WTC11 (cell line): ENCODE results near the gene TMEM135. TPM values are rescaled to one million over a fixed set of nuclear protein-coding genes. Genes with fewer than 3 reads are reported as not detected.

Source experiments
- ATAC-seq: fragments of 200-7000 bp; cut with Tn5 transposase; 2 replicates; pipeline ENCODE4 v1.10.0; 2021; ENCODE audit warnings: mild to moderate bottlenecking, moderate library complexity
- CTCF ChIA-PET: fragments of 300-600 bp; sonication (Branson Sonifier 250); formaldehyde crosslinking; loops from one replicate; lab custom pipeline; 2021; ENCODE audit warnings: antibody characterized with exemption; lab: Charles Lee
- POLR2A ChIA-PET: fragments of 350-600 bp; sonication (Branson Sonifier 250); formaldehyde crosslinking; loops from one replicate; lab custom pipeline; 2021; ENCODE audit warnings: antibody characterized with exemption; lab: Charles Lee
- DNase-seq: peaks from one replicate; pipeline ENCODE4 v3.0.0; 2021; ENCODE audit warnings: low spot score
- H3K27ac Mint-ChIP-seq: 2 replicates; pipeline ENCODE4 v1.8.0; 2021; ENCODE audit warnings: mixed read lengths
- H3K27me3 Mint-ChIP-seq: 2 replicates; pipeline ENCODE4 v1.8.0; 2021; ENCODE audit warnings: low read depth, mild to moderate bottlenecking, moderate library complexity, mixed read lengths
- H3K36me3 Mint-ChIP-seq: 2 replicates; pipeline ENCODE4 v1.8.0; 2021; ENCODE audit warnings: mixed read lengths
- H3K4me1 Mint-ChIP-seq: 2 replicates; pipeline ENCODE4 v1.8.0; 2022; ENCODE audit warnings: mixed read lengths
- H3K4me3 Mint-ChIP-seq: 2 replicates; pipeline ENCODE4 v1.8.0; 2021; ENCODE audit warnings: mild to moderate bottlenecking, moderate library complexity, mixed read lengths
- H3K9me3 Mint-ChIP-seq: 2 replicates; pipeline ENCODE4 v1.8.0; 2021; ENCODE audit warnings: mixed read lengths
- ETV6 ChIP-seq: sonication (generic); formaldehyde crosslinking; IDR thresholded peaks from 2 replicates; pipeline ENCODE4 v1.8.1; 2022; ENCODE audit warnings: mild to moderate bottlenecking, missing genetic modification reagents
- JUN ChIP-seq: sonication (generic); formaldehyde crosslinking; IDR thresholded peaks from 2 replicates; pipeline ENCODE4 v1.8.0; 2023; ENCODE audit warnings: mild to moderate bottlenecking, missing genetic modification reagents
- NR1H2 ChIP-seq: sonication (generic); formaldehyde crosslinking; IDR thresholded peaks from 2 replicates; pipeline ENCODE4 v1.9.0; 2021; ENCODE audit warnings: mild to moderate bottlenecking, moderate library complexity, missing genetic modification reagents
- PRRX2 ChIP-seq: fragments of 250-450 bp; sonication (Bioruptor Pico); IDR thresholded peaks from 2 replicates; pipeline ENCODE4 v1.8.0; 2021; ENCODE audit warnings: mild to moderate bottlenecking
- RELA ChIP-seq: sonication (generic); formaldehyde crosslinking; IDR thresholded peaks from 2 replicates; pipeline ENCODE4 v1.8.1; 2022; ENCODE audit warnings: missing genetic modification reagents, mild to moderate bottlenecking, borderline replicate concordance
- TCF7 ChIP-seq: sonication (generic); formaldehyde crosslinking; IDR thresholded peaks from 2 replicates; pipeline ENCODE4 v1.8.0; 2022; ENCODE audit warnings: mild to moderate bottlenecking, low read depth, missing genetic modification reagents, moderate library complexity
- TP53 ChIP-seq: sonication (generic); formaldehyde crosslinking; IDR thresholded peaks from 2 replicates; pipeline ENCODE4 v1.8.1; 2023; ENCODE audit warnings: mild to moderate bottlenecking, missing genetic modification reagents
- ZNF317 ChIP-seq: sonication (generic); formaldehyde crosslinking; IDR thresholded peaks from 2 replicates; pipeline ENCODE4 v1.8.1; 2023; ENCODE audit warnings: low read depth, mild to moderate bottlenecking, moderate library complexity, missing genetic modification reagents, borderline replicate concordance
- ZNF396 ChIP-seq: fragments of 250-450 bp; sonication (Bioruptor Pico); IDR thresholded peaks from 2 replicates; pipeline ENCODE4 v1.8.0; 2021; ENCODE audit warnings: mild to moderate bottlenecking, moderate library complexity, borderline replicate concordance
- total RNA-seq: library from RNA; stranded (reverse); gene quantifications from 3 replicates; pipeline ENCODE4 v1.2.3, GENCODE V29; 2021
- TF ChIP-seq, protein P1 (sequence below): fragments of 250-450 bp; sonication (Bioruptor Pico); IDR thresholded peaks from 2 replicates; pipeline ENCODE4 v1.9.0; 2021; ENCODE audit warnings: moderate library complexity, mild to moderate bottlenecking, inconsistent platforms, borderline replicate concordance
- TF ChIP-seq, protein P2 (sequence below): sonication (generic); formaldehyde crosslinking; IDR thresholded peaks from 2 replicates; pipeline ENCODE4 v1.8.0; 2023; ENCODE audit warnings: mild to moderate bottlenecking, missing genetic modification reagents
- TF ChIP-seq, protein P3 (sequence below): fragments of 250-450 bp; sonication (Bioruptor Pico); IDR thresholded peaks from 2 replicates; pipeline ENCODE4 v1.9.0; 2021; ENCODE audit warnings: mild to moderate bottlenecking
- TF ChIP-seq, protein P4 (sequence below): sonication (generic); formaldehyde crosslinking; IDR thresholded peaks from 2 replicates; pipeline ENCODE4 v1.8.0; 2022; ENCODE audit warnings: mild to moderate bottlenecking, missing genetic modification reagents
- TF ChIP-seq, protein P5 (sequence below): sonication (generic); formaldehyde crosslinking; IDR thresholded peaks from 2 replicates; pipeline ENCODE4 v1.8.1; 2022; ENCODE audit warnings: low read depth, missing genetic modification reagents, borderline replicate concordance
- TF ChIP-seq, protein P6 (sequence below): sonication (generic); formaldehyde crosslinking; IDR thresholded peaks from 2 replicates; pipeline ENCODE4 v1.8.0; 2023; ENCODE audit warnings: missing genetic modification reagents, mild to moderate bottlenecking, borderline replicate concordance
- TF ChIP-seq, protein P7 (sequence below): sonication (generic); formaldehyde crosslinking; IDR thresholded peaks from 2 replicates; pipeline ENCODE4 v1.8.1; 2022; ENCODE audit warnings: mild to moderate bottlenecking, missing genetic modification reagents, moderate library complexity, borderline replicate concordance

The TMEM135 gene
- total RNA-seq, 1 experiment from 2014 or later = 35.8 TPM

DNA sequence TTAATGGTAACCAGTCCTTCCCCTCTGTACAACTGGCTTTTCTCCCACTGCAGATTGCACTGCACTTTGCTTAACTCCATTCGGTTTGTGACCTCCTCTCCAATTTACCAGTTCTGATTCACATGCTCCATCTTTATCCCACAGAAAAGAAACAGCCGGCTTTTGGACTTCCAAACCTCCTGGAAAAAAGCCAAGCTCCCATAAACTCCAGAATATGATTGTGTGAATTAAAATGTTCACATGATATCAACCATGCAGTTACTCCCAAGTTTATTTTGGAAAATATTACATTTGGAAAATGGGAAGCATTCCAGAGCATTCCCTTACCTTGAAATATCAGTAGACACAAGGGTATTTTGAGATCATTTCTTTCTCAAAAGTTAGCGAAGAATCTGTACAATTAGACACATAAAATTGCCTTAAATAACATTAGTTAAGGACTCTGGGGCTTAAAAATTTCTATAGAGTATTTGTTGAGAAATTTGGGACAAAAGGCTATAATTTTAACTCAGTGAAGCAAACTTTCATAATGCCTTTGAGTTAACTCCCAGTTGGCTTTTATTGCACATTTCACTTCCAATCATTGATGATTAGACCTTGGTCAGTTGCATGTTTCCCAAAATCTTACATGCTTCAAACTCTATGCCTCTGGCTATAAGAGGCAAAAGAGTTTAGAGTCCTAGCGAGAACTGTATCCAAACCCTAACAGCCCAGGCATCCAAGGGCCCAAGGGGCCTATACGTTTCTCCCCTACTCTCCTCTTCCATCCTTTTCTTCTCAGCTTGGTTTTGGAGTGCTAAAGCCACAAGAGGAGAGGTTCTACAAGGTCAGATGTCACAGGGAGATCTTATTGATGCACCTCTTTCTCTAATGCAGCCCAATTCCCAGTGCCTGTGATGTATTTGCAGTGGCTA lies 23.6 kb upstream of the TMEM135 start (continued):
- TF ChIP-seq, protein P1, sequence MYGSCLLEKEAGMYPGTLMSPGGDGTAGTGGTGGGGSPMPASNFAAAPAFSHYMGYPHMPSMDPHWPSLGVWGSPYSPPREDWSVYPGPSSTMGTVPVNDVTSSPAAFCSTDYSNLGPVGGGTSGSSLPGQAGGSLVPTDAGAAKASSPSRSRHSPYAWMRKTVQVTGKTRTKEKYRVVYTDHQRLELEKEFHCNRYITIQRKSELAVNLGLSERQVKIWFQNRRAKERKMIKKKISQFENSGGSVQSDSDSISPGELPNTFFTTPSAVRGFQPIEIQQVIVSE (CRISPR knock-in tag) = no peak
- TF ChIP-seq TCF7 (CRISPR knock-in tag) = no peak
- no peak for TF ChIP-seq PRRX2 (CRISPR knock-in tag)
- no peak for TF ChIP-seq JUN
- TF ChIP-seq RELA (CRISPR knock-in tag) = no peak

DNA sequence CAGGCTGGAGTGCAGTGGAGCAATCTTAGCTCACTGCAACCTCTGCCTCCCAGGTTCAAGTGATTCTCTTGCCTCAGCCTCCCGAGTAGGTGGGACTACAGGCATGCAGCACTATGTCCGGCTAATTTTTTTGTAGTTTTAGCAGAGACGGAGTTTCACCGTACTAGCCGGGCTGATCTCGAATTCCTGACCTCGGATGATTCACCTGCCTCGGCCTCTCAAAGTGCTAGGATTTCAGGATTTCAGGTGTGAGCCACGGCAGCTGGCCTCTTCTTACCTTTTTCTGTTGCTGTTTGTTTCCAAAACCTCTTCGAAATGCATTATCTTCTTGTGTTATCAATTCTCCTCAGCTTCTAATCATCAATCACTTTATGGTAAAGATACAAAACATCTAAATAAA lies 22.1 kb upstream of the TMEM135 start:
- no peak for ATAC-seq
- H3K27me3 Mint-ChIP-seq = no peaks in the 10 kb centered on the region
- TF ChIP-seq RELA (CRISPR knock-in tag) (no peak), ETV6 (CRISPR knock-in tag) (no peak), NR1H2 (no peak), ZNF396 (CRISPR knock-in tag) (no peak), ZNF317 (CRISPR knock-in tag) (no peak)
- TF ChIP-seq, protein P2, sequence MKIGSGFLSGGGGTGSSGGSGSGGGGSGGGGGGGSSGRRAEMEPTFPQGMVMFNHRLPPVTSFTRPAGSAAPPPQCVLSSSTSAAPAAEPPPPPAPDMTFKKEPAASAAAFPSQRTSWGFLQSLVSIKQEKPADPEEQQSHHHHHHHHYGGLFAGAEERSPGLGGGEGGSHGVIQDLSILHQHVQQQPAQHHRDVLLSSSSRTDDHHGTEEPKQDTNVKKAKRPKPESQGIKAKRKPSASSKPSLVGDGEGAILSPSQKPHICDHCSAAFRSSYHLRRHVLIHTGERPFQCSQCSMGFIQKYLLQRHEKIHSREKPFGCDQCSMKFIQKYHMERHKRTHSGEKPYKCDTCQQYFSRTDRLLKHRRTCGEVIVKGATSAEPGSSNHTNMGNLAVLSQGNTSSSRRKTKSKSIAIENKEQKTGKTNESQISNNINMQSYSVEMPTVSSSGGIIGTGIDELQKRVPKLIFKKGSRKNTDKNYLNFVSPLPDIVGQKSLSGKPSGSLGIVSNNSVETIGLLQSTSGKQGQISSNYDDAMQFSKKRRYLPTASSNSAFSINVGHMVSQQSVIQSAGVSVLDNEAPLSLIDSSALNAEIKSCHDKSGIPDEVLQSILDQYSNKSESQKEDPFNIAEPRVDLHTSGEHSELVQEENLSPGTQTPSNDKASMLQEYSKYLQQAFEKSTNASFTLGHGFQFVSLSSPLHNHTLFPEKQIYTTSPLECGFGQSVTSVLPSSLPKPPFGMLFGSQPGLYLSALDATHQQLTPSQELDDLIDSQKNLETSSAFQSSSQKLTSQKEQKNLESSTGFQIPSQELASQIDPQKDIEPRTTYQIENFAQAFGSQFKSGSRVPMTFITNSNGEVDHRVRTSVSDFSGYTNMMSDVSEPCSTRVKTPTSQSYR = no peak
- TF ChIP-seq, protein P3, sequence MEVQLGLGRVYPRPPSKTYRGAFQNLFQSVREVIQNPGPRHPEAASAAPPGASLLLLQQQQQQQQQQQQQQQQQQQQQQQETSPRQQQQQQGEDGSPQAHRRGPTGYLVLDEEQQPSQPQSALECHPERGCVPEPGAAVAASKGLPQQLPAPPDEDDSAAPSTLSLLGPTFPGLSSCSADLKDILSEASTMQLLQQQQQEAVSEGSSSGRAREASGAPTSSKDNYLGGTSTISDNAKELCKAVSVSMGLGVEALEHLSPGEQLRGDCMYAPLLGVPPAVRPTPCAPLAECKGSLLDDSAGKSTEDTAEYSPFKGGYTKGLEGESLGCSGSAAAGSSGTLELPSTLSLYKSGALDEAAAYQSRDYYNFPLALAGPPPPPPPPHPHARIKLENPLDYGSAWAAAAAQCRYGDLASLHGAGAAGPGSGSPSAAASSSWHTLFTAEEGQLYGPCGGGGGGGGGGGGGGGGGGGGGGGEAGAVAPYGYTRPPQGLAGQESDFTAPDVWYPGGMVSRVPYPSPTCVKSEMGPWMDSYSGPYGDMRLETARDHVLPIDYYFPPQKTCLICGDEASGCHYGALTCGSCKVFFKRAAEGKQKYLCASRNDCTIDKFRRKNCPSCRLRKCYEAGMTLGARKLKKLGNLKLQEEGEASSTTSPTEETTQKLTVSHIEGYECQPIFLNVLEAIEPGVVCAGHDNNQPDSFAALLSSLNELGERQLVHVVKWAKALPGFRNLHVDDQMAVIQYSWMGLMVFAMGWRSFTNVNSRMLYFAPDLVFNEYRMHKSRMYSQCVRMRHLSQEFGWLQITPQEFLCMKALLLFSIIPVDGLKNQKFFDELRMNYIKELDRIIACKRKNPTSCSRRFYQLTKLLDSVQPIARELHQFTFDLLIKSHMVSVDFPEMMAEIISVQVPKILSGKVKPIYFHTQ = no peak
- TF ChIP-seq, all 79 proteins: peak for 0
- CTCF ChIA-PET = interaction anchor here (1.5 kb wide), 1 partner anchor 76 kb away, joined by 4 read pairs; no protein-coding TSS in a partner anchor
- H3K27ac Mint-ChIP-seq = no peak overlapping the region
- peaks cover 11% of the 10 kb centered on the region for H3K4me1 Mint-ChIP-seq
- DNase-seq = no peak
- no peak overlapping the region for H3K4me3 Mint-ChIP-seq
- POLR2A ChIA-PET = no interaction called here
- peaks cover 20% of the 10 kb centered on the region for H3K9me3 Mint-ChIP-seq
- H3K36me3 Mint-ChIP-seq = peaks cover 17% of the 10 kb centered on the region

DNA sequence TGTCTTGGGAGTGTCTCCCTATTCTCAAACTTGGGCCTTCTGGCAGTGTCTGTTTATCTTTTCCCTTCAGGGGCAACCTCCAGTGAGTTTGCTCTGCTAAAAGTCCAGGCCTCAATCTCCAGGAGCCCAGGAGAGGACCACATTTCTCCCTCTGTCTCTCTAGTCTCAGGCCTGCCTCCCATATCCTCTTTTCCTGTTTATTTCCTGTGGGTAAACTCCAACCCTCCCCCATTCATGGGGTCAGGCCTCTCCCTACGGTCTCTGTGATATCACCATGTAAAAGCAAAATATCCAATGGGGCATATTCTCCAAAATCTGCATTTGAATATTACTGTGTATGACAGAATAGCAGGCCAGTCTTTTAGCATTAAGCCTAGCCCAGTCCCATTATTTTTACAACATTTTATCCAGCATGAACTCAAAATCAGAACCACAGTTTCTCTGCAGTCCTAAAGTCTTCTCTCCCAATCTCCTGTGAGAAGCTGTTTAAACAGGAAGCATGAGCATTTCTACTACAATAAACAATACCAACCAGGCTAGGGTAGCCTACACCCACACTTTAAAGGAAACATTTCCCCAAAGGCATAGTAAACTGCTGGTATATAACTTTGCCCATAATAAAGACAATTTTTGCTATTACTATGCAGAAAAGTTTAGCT lies 18.0 kb upstream of the TMEM135 start:
- POLR2A ChIA-PET = no interaction called here
- no peak for DNase-seq
- Mint-ChIP-seq H3K27ac (peak overlapping the region; percentile 2; the same call in 1 of the 2 replicates), H3K27me3 (no peaks in the 10 kb centered on the region), H3K9me3 (peaks cover 20% of the 10 kb centered on the region), H3K4me3 (no peak overlapping the region), H3K4me1 (peaks cover 11% of the 10 kb centered on the region), H3K36me3 (peaks cover 17% of the 10 kb centered on the region)
- CTCF ChIA-PET = interaction anchor here (0.6 to 1.2 kb wide), 2 partner anchors 19 to 270 kb away, joined by 3 to 4 read pairs; no protein-coding TSS in a partner anchor
- no peak for ATAC-seq
- TF ChIP-seq, protein P4, sequence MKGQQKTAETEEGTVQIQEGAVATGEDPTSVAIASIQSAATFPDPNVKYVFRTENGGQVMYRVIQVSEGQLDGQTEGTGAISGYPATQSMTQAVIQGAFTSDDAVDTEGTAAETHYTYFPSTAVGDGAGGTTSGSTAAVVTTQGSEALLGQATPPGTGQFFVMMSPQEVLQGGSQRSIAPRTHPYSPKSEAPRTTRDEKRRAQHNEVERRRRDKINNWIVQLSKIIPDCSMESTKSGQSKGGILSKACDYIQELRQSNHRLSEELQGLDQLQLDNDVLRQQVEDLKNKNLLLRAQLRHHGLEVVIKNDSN = no peak
- TF ChIP-seq, protein P5, sequence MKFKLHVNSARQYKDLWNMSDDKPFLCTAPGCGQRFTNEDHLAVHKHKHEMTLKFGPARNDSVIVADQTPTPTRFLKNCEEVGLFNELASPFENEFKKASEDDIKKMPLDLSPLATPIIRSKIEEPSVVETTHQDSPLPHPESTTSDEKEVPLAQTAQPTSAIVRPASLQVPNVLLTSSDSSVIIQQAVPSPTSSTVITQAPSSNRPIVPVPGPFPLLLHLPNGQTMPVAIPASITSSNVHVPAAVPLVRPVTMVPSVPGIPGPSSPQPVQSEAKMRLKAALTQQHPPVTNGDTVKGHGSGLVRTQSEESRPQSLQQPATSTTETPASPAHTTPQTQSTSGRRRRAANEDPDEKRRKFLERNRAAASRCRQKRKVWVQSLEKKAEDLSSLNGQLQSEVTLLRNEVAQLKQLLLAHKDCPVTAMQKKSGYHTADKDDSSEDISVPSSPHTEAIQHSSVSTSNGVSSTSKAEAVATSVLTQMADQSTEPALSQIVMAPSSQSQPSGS = no peak
- TF ChIP-seq TP53 = no peak
- TF ChIP-seq, protein P6, sequence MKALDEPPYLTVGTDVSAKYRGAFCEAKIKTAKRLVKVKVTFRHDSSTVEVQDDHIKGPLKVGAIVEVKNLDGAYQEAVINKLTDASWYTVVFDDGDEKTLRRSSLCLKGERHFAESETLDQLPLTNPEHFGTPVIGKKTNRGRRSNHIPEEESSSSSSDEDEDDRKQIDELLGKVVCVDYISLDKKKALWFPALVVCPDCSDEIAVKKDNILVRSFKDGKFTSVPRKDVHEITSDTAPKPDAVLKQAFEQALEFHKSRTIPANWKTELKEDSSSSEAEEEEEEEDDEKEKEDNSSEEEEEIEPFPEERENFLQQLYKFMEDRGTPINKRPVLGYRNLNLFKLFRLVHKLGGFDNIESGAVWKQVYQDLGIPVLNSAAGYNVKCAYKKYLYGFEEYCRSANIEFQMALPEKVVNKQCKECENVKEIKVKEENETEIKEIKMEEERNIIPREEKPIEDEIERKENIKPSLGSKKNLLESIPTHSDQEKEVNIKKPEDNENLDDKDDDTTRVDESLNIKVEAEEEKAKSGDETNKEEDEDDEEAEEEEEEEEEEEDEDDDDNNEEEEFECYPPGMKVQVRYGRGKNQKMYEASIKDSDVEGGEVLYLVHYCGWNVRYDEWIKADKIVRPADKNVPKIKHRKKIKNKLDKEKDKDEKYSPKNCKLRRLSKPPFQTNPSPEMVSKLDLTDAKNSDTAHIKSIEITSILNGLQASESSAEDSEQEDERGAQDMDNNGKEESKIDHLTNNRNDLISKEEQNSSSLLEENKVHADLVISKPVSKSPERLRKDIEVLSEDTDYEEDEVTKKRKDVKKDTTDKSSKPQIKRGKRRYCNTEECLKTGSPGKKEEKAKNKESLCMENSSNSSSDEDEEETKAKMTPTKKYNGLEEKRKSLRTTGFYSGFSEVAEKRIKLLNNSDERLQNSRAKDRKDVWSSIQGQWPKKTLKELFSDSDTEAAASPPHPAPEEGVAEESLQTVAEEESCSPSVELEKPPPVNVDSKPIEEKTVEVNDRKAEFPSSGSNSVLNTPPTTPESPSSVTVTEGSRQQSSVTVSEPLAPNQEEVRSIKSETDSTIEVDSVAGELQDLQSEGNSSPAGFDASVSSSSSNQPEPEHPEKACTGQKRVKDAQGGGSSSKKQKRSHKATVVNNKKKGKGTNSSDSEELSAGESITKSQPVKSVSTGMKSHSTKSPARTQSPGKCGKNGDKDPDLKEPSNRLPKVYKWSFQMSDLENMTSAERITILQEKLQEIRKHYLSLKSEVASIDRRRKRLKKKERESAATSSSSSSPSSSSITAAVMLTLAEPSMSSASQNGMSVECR (CRISPR knock-in tag) = no peak
- TF ChIP-seq, protein P7, sequence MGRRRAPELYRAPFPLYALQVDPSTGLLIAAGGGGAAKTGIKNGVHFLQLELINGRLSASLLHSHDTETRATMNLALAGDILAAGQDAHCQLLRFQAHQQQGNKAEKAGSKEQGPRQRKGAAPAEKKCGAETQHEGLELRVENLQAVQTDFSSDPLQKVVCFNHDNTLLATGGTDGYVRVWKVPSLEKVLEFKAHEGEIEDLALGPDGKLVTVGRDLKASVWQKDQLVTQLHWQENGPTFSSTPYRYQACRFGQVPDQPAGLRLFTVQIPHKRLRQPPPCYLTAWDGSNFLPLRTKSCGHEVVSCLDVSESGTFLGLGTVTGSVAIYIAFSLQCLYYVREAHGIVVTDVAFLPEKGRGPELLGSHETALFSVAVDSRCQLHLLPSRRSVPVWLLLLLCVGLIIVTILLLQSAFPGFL (CRISPR knock-in tag) = no peak
